Gastrocnemius medialis (tissue), 4 donors: ENCODE measurements around the gene CCDC78. TPM values are rescaled to one million over a fixed set of nuclear protein-coding genes. Genes with fewer than 3 reads are reported as not detected.

Experiments used
- ATAC-seq, 2 donors: fragments of 150-250 bp; one replicate each; pipeline ENCODE4 v1.9.1; 2016
- DNase-seq, 2 donors: peaks; one replicate each; pipeline ENCODE4 v3.0.0-alpha.2; 2019
- H3K27ac ChIP-seq, 4 donors: fragments of 200-600 bp; sonication (generic); 1 replicate in 1 of 4; 2 replicates in 3 of 4; pipeline ENCODE4 v1.5.1; 2016 to 2018; ENCODE audit warnings: mild to moderate bottlenecking in 2 of 4, moderate library complexity in 1 of 4
- H3K27me3 ChIP-seq, 3 donors: fragments of 200-600 bp; sonication (generic) in 2 of 3; 1 replicate in 1 of 3; 2 replicates in 2 of 3; pipeline versions ENCODE4 v1.5.1 to v1.6.0; 2016 to 2019; ENCODE audit warnings: mild to moderate bottlenecking in 1 of 3, moderate library complexity in 1 of 3
- H3K36me3 ChIP-seq, 2 donors: fragments of 200-600 bp; sonication (generic) in 1 of 2; one replicate each; pipeline ENCODE4 v1.5.1; 2017 to 2018
- H3K4me1 ChIP-seq, 2 donors: fragments of 200-600 bp; sonication (generic) in 1 of 2; one replicate each; pipeline ENCODE4 v1.5.1; 2016 to 2017; ENCODE audit warnings: mild to moderate bottlenecking in 2 of 2
- H3K4me3 ChIP-seq, 4 donors: fragments of 200-600 bp; sonication (generic) in 3 of 4; 1 replicate in 1 of 4; 2 replicates in 3 of 4; pipeline ENCODE4 v1.5.1; 2016 to 2019; ENCODE audit warnings: mild to moderate bottlenecking in 2 of 4
- H3K9me3 ChIP-seq, 3 donors: fragments of 200-600 bp; sonication (generic) in 2 of 3; 1 replicate in 1 of 3; 2 replicates in 2 of 3; pipeline ENCODE4 v1.5.1; 2016 to 2019
- POLR2A ChIP-seq, 2 donors: fragments of 450-650 bp; IDR thresholded peaks; one replicate each; pipeline ENCODE4 v1.6.1; 2017; ENCODE audit warnings: antibody characterized with exemption in 2 of 2, mild to moderate bottlenecking in 2 of 2, moderate library complexity in 2 of 2
- in situ Hi-C, 4 donors: fragments of 200-750 bp; cut with MboI; loops; one replicate each; pipeline versions ENCODE4 v1.15.0 to v1.8.0; 2017; ENCODE audit warnings: low sequenced_read_pairs in 4 of 4
- intact Hi-C: fragments of 100-400 bp; cut with DNase I; formaldehyde crosslinking; loops from one replicate; pipeline ENCODE4 v1.15.1; 2023; ENCODE audit warnings: low total_unique reads
- total RNA-seq, 4 donors: library from RNA; depleted of rRNA; stranded (reverse); fragments of >200 nt; gene quantifications; one replicate each; pipeline versions ENCODE4 v1.1.0 to v1.2.3, GENCODE V29; 2016
- TF ChIP-seq, protein P1 (sequence below), 5 experiments: fragments of 450-650 bp in 3 of 5; fragments of 200-600 bp in 2 of 5; sonication (generic) in 2 of 5; IDR thresholded peaks in 4 of 5; conservative IDR thresholded peaks in 1 of 5; 1 replicate in 4 of 5; 2 replicates in 1 of 5; pipeline ENCODE4 v1.5.1; 2016 to 2019; ENCODE audit warnings: antibody characterized with exemption in 5 of 5, mild to moderate bottlenecking in 3 of 5, moderate library complexity in 3 of 5

The CCDC78 gene
- not detected for total RNA-seq

DNA sequence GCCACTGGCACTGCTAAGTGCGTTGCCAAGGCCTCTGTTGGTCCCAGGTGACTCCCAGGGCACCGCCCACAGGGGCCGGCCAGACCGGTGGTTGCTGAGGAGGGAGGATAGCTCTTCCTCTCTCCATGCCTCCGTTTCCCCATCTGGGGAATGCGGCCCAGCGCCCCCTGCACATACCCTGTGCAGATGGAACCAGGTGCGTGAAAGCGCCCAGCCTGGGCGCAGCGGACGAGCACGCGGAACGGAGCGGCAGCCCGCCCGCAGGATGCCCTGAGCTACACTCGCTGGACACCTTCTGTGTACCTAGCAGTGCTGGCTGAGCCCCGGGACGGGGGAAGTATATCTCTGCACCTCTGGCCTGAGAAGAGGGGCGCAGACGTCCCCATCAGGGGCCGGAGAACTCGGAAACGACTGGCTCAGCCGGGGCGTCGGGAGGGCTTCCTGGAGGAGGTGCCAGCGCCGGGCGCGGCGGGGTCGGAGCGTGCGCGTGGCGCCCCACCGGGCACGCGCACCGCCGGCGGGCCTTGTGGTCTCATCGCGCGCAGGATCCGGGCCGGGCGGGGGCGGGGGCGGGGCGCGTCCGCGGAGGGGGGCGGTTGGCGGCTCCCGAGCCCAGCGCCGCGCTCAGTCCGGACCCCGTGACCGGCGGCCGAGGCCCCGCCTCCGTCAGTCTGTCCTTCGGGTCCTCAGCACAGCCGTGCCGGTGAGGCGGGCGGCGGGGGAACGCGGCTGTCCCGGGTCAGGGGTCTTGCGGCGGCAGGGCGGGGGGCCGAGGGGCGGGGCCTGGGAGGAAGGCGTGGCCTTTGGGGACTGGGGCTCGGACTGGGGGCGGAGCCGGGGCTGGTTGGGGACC lies at the start of gene CCDC78, which contains the start of gene HAGHL:
Gene CCDC78, minus strand, starts transcription at position 6 of the 853 bp plus-strand sequence. CDS start 76 bp downstream, outside the sequence.
Gene HAGHL, plus strand, starts transcription at position 669 of the 853 bp plus-strand sequence. CDS start 404 bp downstream, outside the sequence.
- Histone ChIP-seq H3K4me3 (peak within 1 kb of the TSS; percentile 32 to 55 (median 51)), H3K36me3 (peaks cover 0 to 5% of the 10 kb centered on the region in 2 donors), H3K27me3 (peaks cover 22 to 38% (median 34%) of the 10 kb centered on the region in 3 donors), H3K4me1 (peaks cover 9 to 13% of the 10 kb centered on the region in 2 donors), H3K9me3 (no peaks in the 10 kb centered on the region), H3K27ac (no peak within 1 kb of the TSS)
- TF ChIP-seq, protein P1, sequence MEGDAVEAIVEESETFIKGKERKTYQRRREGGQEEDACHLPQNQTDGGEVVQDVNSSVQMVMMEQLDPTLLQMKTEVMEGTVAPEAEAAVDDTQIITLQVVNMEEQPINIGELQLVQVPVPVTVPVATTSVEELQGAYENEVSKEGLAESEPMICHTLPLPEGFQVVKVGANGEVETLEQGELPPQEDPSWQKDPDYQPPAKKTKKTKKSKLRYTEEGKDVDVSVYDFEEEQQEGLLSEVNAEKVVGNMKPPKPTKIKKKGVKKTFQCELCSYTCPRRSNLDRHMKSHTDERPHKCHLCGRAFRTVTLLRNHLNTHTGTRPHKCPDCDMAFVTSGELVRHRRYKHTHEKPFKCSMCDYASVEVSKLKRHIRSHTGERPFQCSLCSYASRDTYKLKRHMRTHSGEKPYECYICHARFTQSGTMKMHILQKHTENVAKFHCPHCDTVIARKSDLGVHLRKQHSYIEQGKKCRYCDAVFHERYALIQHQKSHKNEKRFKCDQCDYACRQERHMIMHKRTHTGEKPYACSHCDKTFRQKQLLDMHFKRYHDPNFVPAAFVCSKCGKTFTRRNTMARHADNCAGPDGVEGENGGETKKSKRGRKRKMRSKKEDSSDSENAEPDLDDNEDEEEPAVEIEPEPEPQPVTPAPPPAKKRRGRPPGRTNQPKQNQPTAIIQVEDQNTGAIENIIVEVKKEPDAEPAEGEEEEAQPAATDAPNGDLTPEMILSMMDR (IDR thresholded peaks at IDR 0.05 in 4 of 5, conservative IDR thresholded peaks at IDR 0.05 in 1 of 5) = no peak
- TF ChIP-seq POLR2A (IDR thresholded peaks at IDR 0.05) = no peak
- intact Hi-C loops (no loop called here), in situ Hi-C loops (no loop called here)
- ATAC-seq (peak in 1 of 2 donors; percentile 26), DNase-seq (no peak)

DNA sequence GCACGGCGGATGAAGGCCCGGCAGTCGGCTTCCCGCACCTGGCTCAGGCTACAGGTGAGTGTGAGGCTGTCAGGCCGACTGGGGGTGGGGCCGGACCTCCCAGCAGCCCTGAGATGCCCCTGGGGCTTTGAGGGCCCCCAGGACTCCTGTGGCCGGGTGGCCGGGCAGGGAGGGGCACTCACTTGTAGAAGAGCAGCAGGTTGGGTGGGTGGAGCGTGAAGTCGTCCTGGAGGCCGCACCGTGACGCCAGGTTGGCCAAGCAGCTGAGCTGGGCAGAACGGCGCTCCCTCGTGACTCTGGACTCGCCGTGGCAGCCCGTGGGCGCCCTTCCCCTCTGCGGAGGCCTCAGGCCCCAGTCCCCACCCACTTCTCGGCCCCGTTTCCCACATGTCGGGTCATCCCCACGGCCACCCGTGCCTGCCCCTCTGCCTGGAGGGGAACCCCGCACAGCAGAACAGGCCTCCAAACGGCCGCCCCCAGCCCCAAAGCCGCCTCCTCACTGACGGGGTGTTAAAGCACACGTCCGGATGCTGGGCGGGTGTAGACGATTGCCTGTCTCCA lies 49.1 kb upstream of the CCDC78 start:
- no peak overlapping the region for H3K4me3 ChIP-seq
- intact Hi-C loops (no loop called here), in situ Hi-C loops (no loop called here)
- H3K4me1 ChIP-seq = no peaks in the 10 kb centered on the region
- DNase-seq (no peak), ATAC-seq (no peak)
- H3K27ac ChIP-seq = no peak overlapping the region
- H3K9me3 ChIP-seq = no peaks in the 10 kb centered on the region
- TF ChIP-seq, protein P1 (IDR thresholded peaks at IDR 0.05 in 4 of 5, conservative IDR thresholded peaks at IDR 0.05 in 1 of 5) = no peak
- no peak for TF ChIP-seq POLR2A (IDR thresholded peaks at IDR 0.05)
- no peaks in the 10 kb centered on the region for H3K36me3 ChIP-seq
- peaks cover 10 to 33% (median 20%) of the 10 kb centered on the region in 3 donors for H3K27me3 ChIP-seq

DNA sequence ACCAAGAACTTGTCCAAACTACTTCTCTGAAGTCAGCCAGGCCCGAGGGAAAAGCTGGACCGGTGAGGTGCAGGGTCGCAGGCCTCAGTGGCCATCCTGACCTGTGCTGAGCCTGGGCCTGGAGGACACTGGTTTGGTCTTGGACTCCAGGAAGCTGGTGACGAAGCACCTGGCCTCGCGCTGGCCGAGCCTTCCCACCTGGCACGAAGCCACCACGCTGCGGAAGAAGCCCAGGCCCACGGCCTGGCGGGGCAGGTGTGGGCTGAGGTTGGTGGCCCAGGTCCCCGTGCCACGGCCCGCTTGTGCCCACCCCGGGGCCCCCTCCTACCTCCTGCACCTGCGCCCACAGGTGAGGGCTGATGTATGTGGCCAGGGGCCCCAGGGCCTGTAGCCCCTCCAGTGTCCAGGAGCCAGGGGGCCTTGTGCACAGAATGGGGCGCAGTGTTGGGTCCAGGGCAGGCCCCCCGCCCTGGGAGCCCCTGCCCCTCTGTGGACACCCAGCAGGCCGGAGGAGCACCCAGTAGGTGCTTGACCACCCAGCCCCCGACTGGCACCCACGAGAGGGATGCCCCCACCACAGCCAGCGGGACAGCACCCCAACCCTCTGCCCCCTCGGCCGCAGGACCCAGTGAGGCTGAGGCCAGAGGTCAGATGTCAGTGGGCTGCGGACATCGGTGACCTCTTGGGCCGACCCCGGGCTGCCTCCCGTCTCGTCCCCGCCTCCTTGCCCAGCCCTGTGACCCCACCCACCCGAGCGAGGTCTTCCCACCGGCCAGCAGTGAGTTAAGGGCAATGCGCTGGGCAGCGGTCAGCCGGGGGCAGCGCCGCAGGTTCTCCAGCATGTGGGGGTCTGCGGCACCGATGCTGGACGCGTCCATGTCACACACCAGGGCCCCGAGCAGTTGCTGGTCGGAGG lies 48.1 kb upstream of the CCDC78 start:
- H3K27ac ChIP-seq = no peak overlapping the region
- intact Hi-C loops = no loop called here
- H3K4me3 ChIP-seq = no peak overlapping the region
- H3K4me1 ChIP-seq = no peaks in the 10 kb centered on the region
- H3K27me3 ChIP-seq = peaks cover 10 to 23% (median 12%) of the 10 kb centered on the region in 3 donors
- no peaks in the 10 kb centered on the region for H3K36me3 ChIP-seq
- no peak for DNase-seq
- TF ChIP-seq, protein P1 (IDR thresholded peaks at IDR 0.05 in 4 of 5, conservative IDR thresholded peaks at IDR 0.05 in 1 of 5) = no peak
- no peak for TF ChIP-seq POLR2A (IDR thresholded peaks at IDR 0.05)
- no peak for ATAC-seq
- in situ Hi-C loops = no loop called here
- H3K9me3 ChIP-seq = no peaks in the 10 kb centered on the region

DNA sequence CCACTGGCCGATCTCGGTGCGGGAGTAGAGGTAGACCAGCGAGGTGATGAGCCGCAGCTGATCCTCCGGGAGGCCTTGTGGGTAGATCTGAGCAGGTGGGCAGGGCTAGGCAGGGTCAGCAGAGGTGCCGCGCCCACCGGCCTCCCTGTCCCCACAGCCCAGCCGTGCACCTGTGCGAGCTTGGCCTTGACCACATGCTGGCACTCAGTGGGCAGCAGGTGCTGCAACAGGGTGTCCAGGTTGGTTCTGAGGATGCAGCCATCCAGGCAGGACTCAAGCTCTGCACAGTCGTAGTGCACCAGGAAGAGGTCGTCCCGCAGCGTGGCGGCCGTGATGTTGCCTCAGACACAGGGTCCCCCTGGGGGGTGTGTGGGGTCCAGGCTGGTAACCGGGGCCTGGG lies 46.7 kb upstream of the CCDC78 start:
- ATAC-seq = no peak
- in situ Hi-C loops = no loop called here

More for the DNA sequence above, 46.7 kb upstream of the CCDC78 start:
- no peak overlapping the region for H3K27ac ChIP-seq
- no peak overlapping the region for H3K4me3 ChIP-seq
- no peak for DNase-seq
- no peaks in the 10 kb centered on the region for H3K4me1 ChIP-seq
- H3K36me3 ChIP-seq = no peaks in the 10 kb centered on the region
- H3K27me3 ChIP-seq = peaks cover 1 to 19% (median 6%) of the 10 kb centered on the region in 3 donors
- TF ChIP-seq POLR2A (IDR thresholded peaks at IDR 0.05) = no peak
- TF ChIP-seq, protein P1 (IDR thresholded peaks at IDR 0.05 in 4 of 5, conservative IDR thresholded peaks at IDR 0.05 in 1 of 5) = no peak
- intact Hi-C loops = no loop called here
- no peaks in the 10 kb centered on the region for H3K9me3 ChIP-seq
